Stimulated activated naive CD8-positive, alpha-beta T cell treated with anti-CD3 and anti-CD28 coated beads, Interleukin-15, amount 100 ng/mL, for 72 hours (primary cell): ENCODE measurements around the gene MAP1S.
"Not testable (repeated sequence)": the region's sequence is repeated elsewhere in the genome, so short reads cannot be mapped to it uniquely, and the experiment has no call there.

Source experiments
- ATAC-seq: fragments of 150-1000 bp; cut with Tn5 transposase; 2 replicates; pipeline ENCODE4 v1.10.0; 2021; ENCODE audit warnings: mild to moderate bottlenecking, moderate library complexity
- DNase-seq, 2 donors: peaks; one replicate each; pipeline ENCODE4 v3.0.0; 2021 to 2022
- H3K27ac Mint-ChIP-seq, 2 donors: one replicate each; pipeline ENCODE4 v1.8.0; 2022; ENCODE audit warnings: mild to moderate bottlenecking in 2 of 2, mixed read lengths in 2 of 2, moderate library complexity in 2 of 2
- H3K27me3 Mint-ChIP-seq: one replicate; pipeline ENCODE4 v1.8.0; 2022; ENCODE audit warnings: mixed read lengths
- H3K4me1 Mint-ChIP-seq: one replicate; pipeline ENCODE4 v1.8.0; 2022; ENCODE audit warnings: mild to moderate bottlenecking, mixed read lengths
- H3K4me3 Mint-ChIP-seq, 2 donors: one replicate each; pipeline ENCODE4 v1.8.0; 2022; ENCODE audit warnings: mild to moderate bottlenecking in 2 of 2, mixed read lengths in 2 of 2, moderate library complexity in 1 of 2
- H3K9me3 Mint-ChIP-seq, 2 donors: one replicate each; pipeline ENCODE4 v1.8.0; 2022; ENCODE audit warnings: mixed read lengths in 2 of 2

MAP1S gene

GRCh38 chr19:17762505-17763229 is 43.4 kb downstream of the MAP1S start:
- H3K27ac Mint-ChIP-seq = no peak overlapping the region
- no peaks in the 10 kb centered on the region for H3K27me3 Mint-ChIP-seq
- ATAC-seq (no peak), DNase-seq (no peak)
- peaks cover 22% of the 10 kb centered on the region for H3K4me1 Mint-ChIP-seq
- H3K9me3 Mint-ChIP-seq = no peaks in the 10 kb centered on the region
- H3K4me3 Mint-ChIP-seq = no peak overlapping the region

GRCh38 chr19:17764348-17764747 is 45.1 kb downstream of the MAP1S start:
- Mint-ChIP-seq H3K4me3 (no peak overlapping the region), H3K27me3 (no peaks in the 10 kb centered on the region), H3K27ac (peak overlapping the region in 1 of 2 donors; percentile 43), H3K4me1 (peaks cover 14% of the 10 kb centered on the region), H3K9me3 (no peaks in the 10 kb centered on the region)
- ATAC-seq (no peak), DNase-seq (no peak)

- H3K27ac Mint-ChIP-seq = no peak overlapping the region
- H3K9me3 Mint-ChIP-seq = no peaks in the 10 kb centered on the region
- H3K27me3 Mint-ChIP-seq = no peaks in the 10 kb centered on the region
- no peak for DNase-seq
- no peak overlapping the region for H3K4me3 Mint-ChIP-seq
- no peak for ATAC-seq
- H3K4me1 Mint-ChIP-seq = peaks cover 8% of the 10 kb centered on the region
Observed at GRCh38 chr19:17765069-17765618, 45.9 kb downstream of the MAP1S start.

GRCh38 chr19:17766543-17767131 is 47.4 kb downstream of the MAP1S start:
- H3K27me3 Mint-ChIP-seq = no peaks in the 10 kb centered on the region
- no peaks in the 10 kb centered on the region for H3K9me3 Mint-ChIP-seq
- ATAC-seq = no peak
- H3K27ac Mint-ChIP-seq = peak overlapping the region in 1 of 2 donors; percentile 34
- no peak overlapping the region for H3K4me3 Mint-ChIP-seq
- peaks cover 7% of the 10 kb centered on the region for H3K4me1 Mint-ChIP-seq
- DNase-seq = peak in 1 of 2 donors; percentile 44

- H3K27me3 Mint-ChIP-seq = no peaks in the 10 kb centered on the region
- no peaks in the 10 kb centered on the region for H3K9me3 Mint-ChIP-seq
- no peak overlapping the region for H3K27ac Mint-ChIP-seq
- peaks cover 7% of the 10 kb centered on the region for H3K4me1 Mint-ChIP-seq
- no peak overlapping the region for H3K4me3 Mint-ChIP-seq
- no peak for ATAC-seq
- DNase-seq = no peak
Observed at GRCh38 chr19:17767559-17767958, 48.3 kb downstream of the MAP1S start.

GRCh38 chr19:17770613-17771012 is 51.3 kb downstream of the MAP1S start:
- no peak overlapping the region for H3K27ac Mint-ChIP-seq
- no peaks in the 10 kb centered on the region for H3K9me3 Mint-ChIP-seq
- H3K27me3 Mint-ChIP-seq = no peaks in the 10 kb centered on the region
- no peak overlapping the region for H3K4me3 Mint-ChIP-seq
- ATAC-seq = no peak
- no peak for DNase-seq
- H3K4me1 Mint-ChIP-seq = peaks cover 9% of the 10 kb centered on the region

GRCh38 chr19:17772172-17772571 is 52.9 kb downstream of the MAP1S start:
- no peaks in the 10 kb centered on the region for H3K9me3 Mint-ChIP-seq
- ATAC-seq (peak; percentile 38), DNase-seq (no peak)
- no peak overlapping the region for H3K4me3 Mint-ChIP-seq
- no peak overlapping the region for H3K27ac Mint-ChIP-seq
- peaks cover 23% of the 10 kb centered on the region for H3K4me1 Mint-ChIP-seq
- no peaks in the 10 kb centered on the region for H3K27me3 Mint-ChIP-seq

- peak in 1 of 2 donors; percentile 44 for DNase-seq
- H3K4me3 Mint-ChIP-seq = peak overlapping the region in 1 of 2 donors; percentile 36
- H3K4me1 Mint-ChIP-seq = peaks cover 53% of the 10 kb centered on the region
- peak overlapping the region in 1 of 2 donors; percentile 55 for H3K27ac Mint-ChIP-seq
- H3K9me3 Mint-ChIP-seq = no peaks in the 10 kb centered on the region
- no peaks in the 10 kb centered on the region for H3K27me3 Mint-ChIP-seq
- no peak for ATAC-seq
Observed at GRCh38 chr19:17775245-17775927, 56.1 kb downstream of the MAP1S start.

- no peaks in the 10 kb centered on the region for H3K9me3 Mint-ChIP-seq
- peak in 1 of 2 donors; percentile 42 for DNase-seq
- ATAC-seq = peak; percentile 74
- H3K4me1 Mint-ChIP-seq = peaks cover 55% of the 10 kb centered on the region
- H3K27me3 Mint-ChIP-seq = no peaks in the 10 kb centered on the region
- peak overlapping the region in 1 of 2 donors; percentile 68 for H3K4me3 Mint-ChIP-seq
- peak overlapping the region; percentile 36 to 92 for H3K27ac Mint-ChIP-seq
Observed at GRCh38 chr19:17775991-17776803, 56.9 kb downstream of the MAP1S start.

- H3K9me3 Mint-ChIP-seq, ATAC-seq, DNase-seq, H3K27me3 Mint-ChIP-seq, H3K4me3 Mint-ChIP-seq: not testable (repeated sequence)
- Mint-ChIP-seq H3K27ac (peak overlapping the region in 1 of 2 donors; percentile 69), H3K4me1 (peaks cover 55% of the 10 kb centered on the region)
Observed at GRCh38 chr19:17777840-17778239, 58.6 kb downstream of the MAP1S start.

GRCh38 chr19:17778251-17778967 is 59.1 kb downstream of the MAP1S start:
- ATAC-seq (peak; percentile 47), DNase-seq (no peak)
- Mint-ChIP-seq H3K4me3 (no peak overlapping the region), H3K9me3 (no peaks in the 10 kb centered on the region), H3K27ac (no peak overlapping the region), H3K27me3 (no peaks in the 10 kb centered on the region), H3K4me1 (peaks cover 55% of the 10 kb centered on the region)

- H3K4me1 Mint-ChIP-seq = peaks cover 62% of the 10 kb centered on the region
- no peak for ATAC-seq
- no peak overlapping the region for H3K4me3 Mint-ChIP-seq
- H3K27me3 Mint-ChIP-seq = no peaks in the 10 kb centered on the region
- peak overlapping the region; percentile 36 to 68 for H3K27ac Mint-ChIP-seq
- no peak for DNase-seq
- H3K9me3 Mint-ChIP-seq = no peaks in the 10 kb centered on the region
Observed at GRCh38 chr19:17778968-17779929, 60.0 kb downstream of the MAP1S start.

GRCh38 chr19:17780781-17781180 is 61.5 kb downstream of the MAP1S start:
- Mint-ChIP-seq H3K4me1 (peaks cover 52% of the 10 kb centered on the region), H3K27ac (no peak overlapping the region), H3K9me3 (no peaks in the 10 kb centered on the region), H3K27me3 (no peaks in the 10 kb centered on the region), H3K4me3 (no peak overlapping the region)
- DNase-seq (no peak), ATAC-seq (no peak)

- not testable (repeated sequence) for DNase-seq, ATAC-seq, H3K27ac Mint-ChIP-seq, H3K27me3 Mint-ChIP-seq, H3K9me3 Mint-ChIP-seq, H3K4me3 Mint-ChIP-seq
- peaks cover 26% of the 10 kb centered on the region for H3K4me1 Mint-ChIP-seq
Observed at GRCh38 chr19:17783721-17784120, 64.4 kb downstream of the MAP1S start.
